Brain microvascular endothelial cell (primary cell): ENCODE measurements around the gene LTN1.

Source experiments
- DNase-seq: peaks from one replicate; pipeline ENCODE4 v3.0.0-alpha.2; 2020
- H3K27ac ChIP-seq: fragments of 250-450 bp; sonication (Bioruptor Pico); 2 replicates; pipeline ENCODE4 v1.5.1; 2020; ENCODE audit warnings: mild to moderate bottlenecking, moderate library complexity
- H3K27me3 ChIP-seq: fragments of 250-450 bp; sonication (Bioruptor Pico); replicated peaks from 2 replicates; pipeline ENCODE4 v1.5.1; 2020; ENCODE audit warnings: mild to moderate bottlenecking
- H3K36me3 ChIP-seq: fragments of 250-450 bp; sonication (Bioruptor Pico); replicated peaks from 2 replicates; pipeline ENCODE4 v1.5.1; 2020; ENCODE audit warnings: mild to moderate bottlenecking
- H3K4me3 ChIP-seq: 2 replicates; pipeline ENCODE4 v1.5.1; 2011; ENCODE audit warnings: low read depth, mild to moderate bottlenecking, control low read depth, low read length, moderate library complexity
- CTCF ChIP-seq: IDR thresholded peaks from 2 replicates; pipeline ENCODE4 v1.5.1; 2011; ENCODE audit warnings: low read depth, mild to moderate bottlenecking, moderate library complexity, low read length, control low read depth, inconsistent platforms; ENCODE audit errors: missing control alignments
- in situ Hi-C: cut with HindIII; loops from 2 replicates; pipeline ENCODE4 v1.10.0; 2017; ENCODE audit warnings: low sequenced_read_pairs, low pct_ligation_motif_present

LTN1 gene

DNA sequence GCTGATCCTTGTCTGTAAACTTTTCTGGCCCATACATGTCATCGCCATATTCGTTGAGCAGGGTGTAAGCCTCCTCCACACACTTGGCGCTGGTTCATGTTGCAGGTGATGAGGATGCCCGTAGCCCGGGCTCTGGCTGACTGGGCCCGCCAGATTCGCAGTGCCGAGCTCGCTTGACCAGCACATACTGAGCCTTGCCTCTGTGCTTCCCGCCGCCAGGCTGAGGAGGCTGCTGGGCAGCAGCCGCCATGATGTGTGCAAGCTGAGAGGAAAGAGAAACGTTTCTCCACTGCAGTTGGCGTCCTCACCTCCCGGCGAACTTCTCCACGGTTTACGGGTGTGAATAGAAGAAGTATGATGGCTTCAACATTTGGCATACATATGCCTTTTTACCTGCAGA is 89.2 kb downstream of the LTN1 start:
- no peak for TF ChIP-seq CTCF
- Histone ChIP-seq H3K27me3 (no peaks in the 10 kb centered on the region), H3K27ac (no peak overlapping the region), H3K36me3 (no peaks in the 10 kb centered on the region), H3K4me3 (no peak overlapping the region)
- in situ Hi-C loops: no loop called here
- DNase-seq: no peak

DNA sequence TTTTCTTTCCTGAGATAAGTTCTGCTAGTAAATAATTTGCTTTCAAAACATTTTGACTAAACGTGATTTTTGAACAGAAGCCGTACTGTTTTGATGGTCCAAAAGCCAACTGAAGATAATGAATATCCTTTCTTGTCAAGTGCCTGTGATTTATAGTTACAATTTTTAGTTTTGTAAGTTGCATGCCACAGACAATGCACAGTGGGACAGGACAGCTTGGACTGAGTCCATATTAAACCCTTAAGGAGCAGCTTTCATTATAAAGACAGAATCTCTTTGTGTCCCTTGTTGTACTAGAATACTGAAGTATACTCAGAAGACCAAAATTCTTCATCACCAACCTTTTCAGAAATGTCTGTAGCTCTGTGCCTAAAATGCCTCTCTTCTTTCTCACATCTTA is 92.2 kb downstream of the LTN1 start:
- Histone ChIP-seq H3K27me3 (no peaks in the 10 kb centered on the region), H3K4me3 (no peak overlapping the region), H3K36me3 (no peaks in the 10 kb centered on the region), H3K27ac (no peak overlapping the region)
- DNase-seq: no peak
- TF ChIP-seq CTCF: no peak
- in situ Hi-C loops: no loop called here

DNA sequence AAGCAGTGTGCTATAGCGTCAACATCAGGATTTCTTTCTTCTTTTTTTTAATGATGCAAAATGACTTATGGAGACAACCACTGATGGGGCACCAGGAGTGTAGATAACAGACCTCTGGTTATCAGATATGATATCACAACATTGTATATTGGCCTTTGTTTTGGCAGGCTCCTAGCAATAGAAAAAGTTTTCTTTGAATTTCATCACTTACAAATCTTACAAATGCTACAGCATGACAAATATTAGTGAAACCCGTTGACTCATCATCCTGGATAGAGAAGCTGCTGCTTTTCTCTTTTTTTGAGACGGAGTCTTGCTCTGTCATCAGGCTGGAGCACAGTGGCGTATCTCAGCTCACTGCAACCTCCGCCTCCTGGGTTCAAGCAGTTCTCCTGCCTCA is 92.9 kb downstream of the LTN1 start:
- Histone ChIP-seq H3K27ac (no peak overlapping the region), H3K36me3 (no peaks in the 10 kb centered on the region), H3K27me3 (no peaks in the 10 kb centered on the region), H3K4me3 (no peak overlapping the region)
- TF ChIP-seq CTCF: no peak
- DNase-seq: peak; percentile 53
- in situ Hi-C loops: no loop called here

GRCh38 chr21:28899220-28899619 is 93.5 kb downstream of the LTN1 start:
- no peak for DNase-seq
- H3K27ac ChIP-seq: no peak overlapping the region
- H3K4me3 ChIP-seq: no peak overlapping the region
- H3K27me3 ChIP-seq: no peaks in the 10 kb centered on the region
- no peaks in the 10 kb centered on the region for H3K36me3 ChIP-seq
- in situ Hi-C loops: no loop called here
- no peak for TF ChIP-seq CTCF

DNA sequence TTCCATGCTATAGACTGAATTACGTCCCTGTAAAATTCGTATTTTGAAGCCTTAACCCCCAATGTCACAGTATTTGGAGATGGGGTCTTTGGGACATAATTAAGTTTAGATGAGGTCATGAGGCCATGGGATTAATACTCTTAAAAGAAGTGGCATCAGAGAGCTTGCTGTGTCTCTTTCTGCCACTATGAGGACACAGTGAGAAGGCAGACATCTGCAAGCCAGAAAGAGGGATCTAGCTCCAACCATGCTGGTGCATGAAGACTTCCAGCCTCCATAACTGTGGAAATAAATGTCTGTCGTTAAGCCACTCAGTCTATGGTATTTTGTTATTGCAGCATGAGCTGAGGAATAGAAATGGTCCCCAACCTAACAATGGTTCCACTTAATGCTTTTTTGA is 99.0 kb downstream of the LTN1 start:
- TF ChIP-seq CTCF: no peak
- Histone ChIP-seq H3K4me3 (no peak overlapping the region), H3K27ac (no peak overlapping the region), H3K27me3 (no peaks in the 10 kb centered on the region), H3K36me3 (no peaks in the 10 kb centered on the region)
- in situ Hi-C loops: no loop called here
- DNase-seq: no peak
